K562 treated with DMSO at 1 percent for 48 hours (cell line): ENCODE data around the gene NR1H2. TPM values are rescaled to one million over a fixed set of nuclear protein-coding genes. Genes with fewer than 3 reads are reported as not detected.

Experiments
- total RNA-seq: library from RNA; unstranded; fragments of 300-600 nt; gene quantifications from 2 replicates; pipeline ENCODE4 v1.2.3, GENCODE V29; 2022; ENCODE audit warnings: low replicate concordance; ENCODE audit errors: extremely low read depth

The NR1H2 gene
- total RNA-seq: not detected in 2 replicates

GRCh38 chr19:50376166-50377050 lies at the start of gene NR1H2:
NR1H2 (plus strand) TSS chr19:50376457; CDS start chr19:50377606, 1,149 bp downstream.

GRCh38 chr19:50329146-50329925 lies 46.9 kb upstream of the NR1H2 start, which contains the start of gene KCNC3:
KCNC3 (minus strand) TSS chr19:50329377; CDS start chr19:50329082, 295 bp downstream.

DNA sequence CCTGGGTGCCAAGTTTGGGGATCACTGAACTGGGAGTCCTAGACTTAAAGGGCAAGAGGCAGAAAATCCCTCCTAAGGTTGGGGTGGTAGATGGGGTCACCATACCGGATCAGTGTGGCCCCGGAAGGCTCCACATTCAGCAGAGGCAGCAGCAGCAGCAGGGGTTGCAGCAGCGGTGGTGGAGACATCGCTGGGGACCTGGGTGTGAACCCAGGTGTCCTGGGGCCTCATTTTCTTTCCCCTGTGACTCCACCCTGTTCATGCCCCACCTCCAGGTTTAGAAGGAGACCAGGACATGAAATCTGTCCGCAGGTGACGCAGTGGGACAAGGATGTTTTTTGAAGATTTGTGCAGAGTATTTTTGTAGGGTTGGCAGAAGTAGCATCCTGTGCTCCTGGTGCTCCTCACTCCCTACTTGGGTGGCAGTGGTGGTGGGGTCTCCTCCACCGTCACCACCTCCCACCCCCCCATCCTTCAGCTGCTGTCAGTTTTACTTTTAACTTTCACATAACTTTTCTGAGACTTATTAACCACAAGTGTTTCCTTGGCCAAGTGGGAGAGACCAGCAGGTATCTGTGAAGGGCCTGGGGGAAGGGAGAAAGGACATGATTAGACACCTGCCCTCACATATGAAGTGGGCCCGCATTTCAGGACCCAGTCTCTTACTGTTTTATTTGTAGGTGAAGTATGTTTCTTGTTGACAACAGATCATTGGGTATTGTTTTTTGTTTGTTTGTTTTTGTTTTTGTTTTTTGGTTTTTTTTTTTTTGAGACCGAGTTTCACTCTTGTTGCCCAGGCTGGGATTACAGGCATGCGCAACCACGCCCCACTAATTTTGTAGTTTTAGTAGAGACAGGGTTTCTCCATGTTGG lies 10.6 kb upstream of the NR1H2 start, which contains the start of gene NAPSA:
Gene NAPSA (minus strand): TSS at position 206 of the 873 bp plus-strand sequence. CDS start 18 bp downstream, at position 188.

DNA sequence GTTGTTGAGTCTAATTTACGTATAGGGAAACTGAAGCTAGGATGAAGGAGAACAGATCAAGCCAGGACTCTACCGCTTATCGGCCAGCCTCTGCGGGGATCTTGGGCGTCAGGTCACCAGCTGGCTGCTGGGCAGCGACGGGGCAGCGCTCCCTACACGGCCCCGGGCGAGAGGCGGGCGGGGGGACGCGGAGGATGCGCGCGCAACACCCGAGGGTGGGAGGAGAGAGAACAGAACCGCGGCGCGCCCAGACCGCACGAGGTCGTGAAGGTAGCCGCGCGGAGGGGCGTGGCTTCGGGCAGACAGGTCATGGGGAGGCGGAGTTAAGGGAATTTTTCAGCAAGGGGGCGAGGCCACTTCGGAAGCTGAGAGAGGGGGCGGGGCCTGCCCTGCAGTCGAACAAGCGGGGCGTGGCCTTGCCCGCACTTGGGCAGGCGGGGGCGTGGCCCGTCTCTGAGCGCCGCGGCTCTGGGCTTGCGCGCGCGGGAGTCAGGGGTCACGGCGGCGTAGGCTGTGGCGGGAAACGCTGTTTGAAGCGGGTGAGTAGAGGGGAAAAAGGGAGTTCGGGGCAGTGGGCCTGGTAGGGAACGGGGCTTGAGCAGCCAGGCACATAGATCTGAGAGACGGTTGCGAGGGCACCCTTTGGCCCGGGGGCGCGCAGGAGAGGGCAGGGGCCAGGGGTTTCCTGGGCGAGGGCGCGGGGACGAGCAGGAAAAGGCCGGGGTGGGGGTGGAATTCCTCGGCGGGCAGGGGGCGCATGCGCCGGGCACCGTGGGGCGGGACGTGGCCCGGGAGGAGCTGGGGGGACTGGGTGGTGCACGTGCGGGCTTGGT lies 7.8 kb downstream of the NR1H2 start, which contains the start of gene POLD1:
Gene POLD1 (plus strand): TSS at position 496 of the 833 bp plus-strand sequence. CDS start 14,505 bp downstream, outside the sequence.

DNA sequence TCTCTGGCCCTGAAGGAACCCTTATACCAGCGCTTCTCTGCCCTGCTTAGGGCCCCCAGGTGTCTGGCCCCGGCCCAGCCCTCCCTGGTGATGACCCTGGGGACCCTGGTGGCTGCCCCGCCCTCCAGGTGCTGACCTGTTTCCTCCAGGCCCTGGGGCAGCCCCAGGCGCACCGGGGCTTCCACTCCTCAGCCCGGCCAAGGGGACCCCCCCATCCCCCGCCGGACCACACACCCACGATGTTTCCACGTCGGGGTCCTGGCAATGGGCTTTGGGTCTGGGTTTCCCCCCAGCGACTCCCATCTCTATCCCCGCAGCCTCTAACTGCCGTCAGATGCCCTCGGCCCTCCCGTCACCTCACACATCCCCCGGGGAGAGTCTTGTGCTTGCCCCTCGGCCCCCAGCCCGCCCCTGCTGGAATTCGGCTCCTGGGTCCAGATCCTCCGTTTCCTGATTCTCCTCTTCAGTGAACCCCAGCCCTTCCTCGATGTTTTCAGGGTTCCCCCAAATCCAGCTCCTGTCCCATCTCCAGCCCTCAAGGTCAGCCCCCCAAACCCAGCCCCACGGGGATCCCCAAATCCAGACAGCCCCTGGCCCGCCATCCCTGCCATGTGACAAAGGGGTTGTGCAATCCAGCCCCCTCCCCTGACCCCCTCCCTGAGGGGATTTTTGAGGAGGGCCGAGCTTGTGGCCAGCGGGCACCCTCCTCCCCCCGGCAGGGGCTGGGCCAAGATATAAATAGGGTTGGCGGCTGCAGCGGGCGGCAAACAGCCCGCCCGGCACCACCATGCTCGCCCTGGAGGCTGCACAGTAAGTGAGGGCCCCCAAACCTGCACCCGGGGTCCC lies 42.1 kb downstream of the NR1H2 start, which contains the start of gene SPIB:
Gene SPIB (plus strand): TSS at position 763 of the 846 bp plus-strand sequence. CDS start 25 bp downstream, at position 788.

GRCh38 chr19:50432221-50433028 lies 56.2 kb downstream of the NR1H2 start, which contains the start of gene MYBPC2:
MYBPC2 (plus strand) TSS chr19:50432892; CDS start chr19:50432954, 62 bp downstream.

Other genes with a start within 250 kb of the NR1H2 start
- gene IZUMO2, start 213.2 kb upstream of the NR1H2 start, total RNA-seq: not detected in 2 replicates
- not detected in 2 replicates for gene MYH14, start 172.8 kb upstream of the NR1H2 start, total RNA-seq
- not detected in 2 replicates for gene KCNC3, start 47.1 kb upstream of the NR1H2 start, total RNA-seq
- not detected in 2 replicates for gene NAPSA, start 10.8 kb upstream of the NR1H2 start, total RNA-seq
- gene POLD1, start 7.9 kb downstream of the NR1H2 start, total RNA-seq: not detected in 2 replicates
- not detected in 2 replicates for gene SPIB, start 42.5 kb downstream of the NR1H2 start, total RNA-seq
- gene MYBPC2, start 56.4 kb downstream of the NR1H2 start, total RNA-seq: not detected in 2 replicates
- gene EMC10, start 100.0 kb downstream of the NR1H2 start, total RNA-seq: not detected in 2 replicates
- not detected in 2 replicates for gene GARIN5A, start 100.4 kb downstream of the NR1H2 start, total RNA-seq
- gene JOSD2, start 134.7 kb downstream of the NR1H2 start, total RNA-seq: not detected in 2 replicates
- not detected in 2 replicates for gene ASPDH, start 137.5 kb downstream of the NR1H2 start, total RNA-seq
- not detected in 2 replicates for gene LRRC4B, start 192.0 kb downstream of the NR1H2 start, total RNA-seq